ENCODE data around the gene MINK1.
"Not testable (repeated sequence)": the region's sequence is repeated elsewhere in the genome, so short reads cannot be mapped to it uniquely, and the experiment has no call there.

The MINK1 gene

DNA sequence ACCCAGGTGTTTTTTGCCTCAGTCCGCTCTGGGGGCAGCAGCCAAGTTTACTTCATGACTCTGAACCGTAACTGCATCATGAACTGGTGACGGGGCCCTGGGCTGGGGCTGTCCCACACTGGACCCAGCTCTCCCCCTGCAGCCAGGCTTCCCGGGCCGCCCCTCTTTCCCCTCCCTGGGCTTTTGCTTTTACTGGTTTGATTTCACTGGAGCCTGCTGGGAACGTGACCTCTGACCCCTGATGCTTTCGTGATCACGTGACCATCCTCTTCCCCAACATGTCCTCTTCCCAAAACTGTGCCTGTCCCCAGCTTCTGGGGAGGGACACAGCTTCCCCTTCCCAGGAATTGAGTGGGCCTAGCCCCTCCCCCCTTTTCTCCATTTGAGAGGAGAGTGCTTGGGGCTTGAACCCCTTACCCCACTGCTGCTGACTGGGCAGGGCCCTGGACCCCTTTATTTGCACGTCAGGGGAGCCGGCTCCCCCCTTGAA is 64.1 kb downstream of the MINK1 start:
- DNase-seq (ENCODE audit: insufficient read length, low spot score) (no peak), FAIRE-seq (no peak)

DNA sequence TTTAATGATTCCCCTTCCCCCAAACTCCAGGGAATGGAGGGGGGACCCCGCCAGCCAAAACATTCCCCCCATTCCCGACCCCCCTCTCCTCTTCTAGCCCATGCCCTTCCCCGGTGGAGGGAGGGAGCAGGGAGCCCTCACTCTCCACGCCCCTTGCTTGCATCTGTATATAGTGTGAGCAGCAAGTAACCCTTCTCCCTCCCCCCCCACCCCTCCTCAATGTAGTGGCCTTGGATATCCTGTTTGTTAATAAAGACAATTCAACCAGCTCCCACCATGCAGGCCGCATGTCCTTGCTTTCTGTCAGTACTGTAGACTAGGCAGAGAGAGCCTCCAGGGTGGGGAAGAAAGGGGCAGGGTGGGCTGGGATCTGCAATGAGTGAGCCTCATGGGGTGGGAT is 64.6 kb downstream of the MINK1 start:
- FAIRE-seq = no peak
- no peak for DNase-seq (ENCODE audit: insufficient read length, low spot score)

DNA sequence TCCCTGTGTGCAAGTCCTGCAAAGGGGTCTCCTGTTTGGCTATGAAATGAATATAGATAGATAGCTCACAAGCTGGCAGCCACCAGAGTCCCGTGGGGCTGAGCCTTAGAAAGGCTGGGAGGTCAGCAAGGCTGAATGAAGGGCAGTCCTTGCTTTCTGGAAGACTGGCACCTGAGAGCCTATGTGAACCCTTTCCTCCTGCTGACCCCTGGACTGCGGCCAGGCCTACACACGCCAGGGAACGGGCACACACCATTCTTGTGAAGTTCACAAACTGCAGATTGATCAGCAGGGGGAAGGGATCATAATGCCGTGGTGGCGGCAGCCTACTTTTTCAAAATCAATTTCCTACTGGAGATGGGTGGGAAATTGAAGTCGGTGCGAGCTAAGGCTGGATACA is 65.2 kb downstream of the MINK1 start:
- DNase-seq (ENCODE audit: insufficient read length, low spot score) = no peak
- FAIRE-seq = no peak

DNA sequence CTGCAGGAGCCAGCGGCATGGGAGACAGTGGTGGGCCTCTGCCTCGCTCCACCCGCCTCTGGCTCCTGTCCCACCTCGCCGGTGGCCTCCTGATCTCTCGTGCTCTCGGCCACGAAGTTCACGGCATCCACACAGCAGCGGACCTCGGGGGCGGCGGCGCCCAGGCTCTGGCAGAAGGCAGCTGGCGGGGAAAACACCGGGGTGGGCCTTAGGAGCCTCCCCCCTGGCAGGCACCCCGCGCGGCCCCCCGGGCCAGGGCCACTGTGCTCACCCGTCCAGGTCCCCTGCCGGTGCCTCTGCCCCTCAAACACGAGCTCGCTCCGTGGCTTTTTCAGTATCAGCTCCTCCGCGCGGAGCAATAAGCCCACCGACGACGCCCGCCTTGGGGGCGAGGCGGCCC is 65.8 kb downstream of the MINK1 start:
- FAIRE-seq (no peak), DNase-seq (ENCODE audit: insufficient read length, low spot score) (no peak)

DNA sequence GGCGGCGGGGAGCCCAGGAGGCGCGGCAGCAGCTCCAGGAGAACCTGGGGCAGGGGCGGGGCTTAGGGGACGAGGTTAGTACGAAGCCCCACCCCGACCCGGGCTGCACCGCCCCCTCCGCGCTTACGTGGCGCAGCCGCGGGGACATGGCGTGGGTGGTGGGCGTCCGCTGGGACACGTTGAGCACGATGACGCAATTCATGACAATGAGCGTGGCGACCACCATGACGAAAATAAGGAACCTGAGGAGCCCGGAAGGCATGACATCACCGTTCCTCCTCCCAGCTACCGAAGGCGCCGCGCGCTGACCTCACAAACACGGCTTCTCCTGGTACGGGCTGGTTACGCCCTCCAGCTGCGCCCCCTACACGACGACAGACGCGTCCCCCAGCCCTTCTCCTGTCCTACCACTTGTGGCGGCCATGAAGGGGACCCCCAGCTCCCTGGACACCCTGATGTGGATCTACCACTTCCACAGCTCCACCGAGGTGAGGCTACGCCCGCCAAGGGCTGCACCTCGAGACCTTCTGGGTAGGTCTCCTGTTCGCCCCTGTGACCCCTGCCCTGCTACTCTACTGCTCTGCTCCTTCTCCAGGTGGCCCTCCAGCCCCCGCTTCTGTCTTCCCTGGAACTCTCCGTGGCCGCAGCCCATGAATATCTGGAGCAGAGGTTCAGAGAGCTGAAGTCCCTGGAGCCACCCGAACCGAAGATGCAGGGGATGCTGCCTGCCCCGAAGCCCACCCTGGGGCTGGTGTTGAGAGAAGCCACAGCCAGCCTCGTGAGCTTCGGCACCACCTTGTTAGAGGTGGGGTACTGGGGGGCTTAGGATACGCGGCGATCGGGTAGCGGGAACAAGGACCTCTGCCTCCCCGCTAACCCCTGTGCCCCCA is 66.4 kb downstream of the MINK1 start, which contains the start of gene C17orf107:
Gene C17orf107 (plus strand): TSS at position 196 of the 890 bp plus-strand sequence. CDS start 227 bp downstream, at position 423.
- peak; percentile 28 for FAIRE-seq

DNA sequence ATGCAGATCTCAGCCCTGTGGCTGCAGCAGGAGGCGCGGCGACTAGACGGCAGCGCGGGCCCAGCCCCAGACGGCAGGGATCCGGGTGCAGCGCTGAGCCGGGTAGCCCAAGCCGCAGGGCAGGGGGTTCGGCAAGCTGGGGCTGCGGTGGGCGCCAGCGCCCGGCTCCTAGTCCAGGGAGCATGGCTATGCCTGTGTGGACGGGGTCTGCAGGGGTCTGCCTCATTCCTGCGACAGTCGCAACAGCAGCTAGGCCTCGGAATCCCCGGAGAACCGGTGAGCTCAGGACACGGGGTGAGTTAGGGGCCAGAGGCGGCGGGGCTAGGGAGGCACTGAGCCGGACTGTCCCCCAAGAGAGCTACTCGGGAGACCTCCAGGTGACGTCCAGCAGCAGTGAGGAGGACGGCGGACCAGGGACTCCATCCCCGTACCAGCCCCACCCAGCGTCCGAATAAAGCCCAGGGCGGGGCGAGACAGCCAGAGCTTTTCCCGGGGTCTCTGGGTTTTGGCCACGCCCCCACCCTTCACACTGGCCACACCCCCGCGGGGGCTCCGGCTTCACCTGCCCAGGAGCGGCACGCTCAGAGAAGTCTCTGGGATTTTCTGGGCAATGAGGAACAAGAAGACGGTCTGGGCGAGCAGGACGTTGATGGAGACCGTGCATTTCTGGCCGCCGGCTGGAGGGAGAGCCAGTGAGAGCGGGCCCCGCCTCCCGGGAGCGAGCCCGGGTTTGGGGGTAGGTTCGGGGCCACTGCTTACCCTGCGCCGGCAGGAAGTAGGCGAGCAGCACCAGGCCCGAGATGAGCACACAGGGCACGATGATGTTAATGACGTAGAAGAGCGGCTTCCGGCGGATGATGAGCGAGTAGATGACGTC is 67.3 kb downstream of the MINK1 start:
- FAIRE-seq (no peak), DNase-seq (ENCODE audit: insufficient read length, low spot score) (no peak)

More for the DNA sequence above, 66.4 kb downstream of the MINK1 start, which contains the start of gene C17orf107:
- DNase-seq (ENCODE audit: insufficient read length, low spot score) = peak; percentile 70

DNA sequence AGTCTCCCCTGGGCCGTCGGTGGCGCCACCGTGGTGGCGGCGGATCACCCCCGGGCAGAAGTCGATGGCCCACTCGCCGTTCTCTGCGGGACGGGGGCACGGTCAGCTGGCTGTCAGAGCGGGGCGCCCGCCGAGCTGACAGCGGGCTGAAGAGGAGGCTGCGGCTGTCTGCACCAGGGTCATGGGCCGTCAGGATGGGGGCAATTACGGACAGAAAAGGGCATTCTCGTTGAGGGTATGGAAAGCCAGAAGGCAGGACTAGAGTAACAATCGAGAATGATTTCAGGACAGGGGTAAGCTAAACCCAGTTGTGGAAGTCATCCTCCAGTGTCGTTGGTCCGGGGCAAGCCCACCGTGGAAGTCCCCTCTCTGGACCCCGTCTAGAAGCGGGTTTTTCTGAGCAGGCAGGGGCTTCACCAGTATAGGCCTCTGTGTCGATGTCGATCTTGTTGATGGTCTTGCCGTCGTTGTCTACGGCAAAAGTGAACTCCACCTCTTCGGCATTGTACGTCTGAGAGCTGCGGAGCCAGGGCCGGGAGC is 68.0 kb downstream of the MINK1 start:
- FAIRE-seq = no peak
- no peak for DNase-seq (ENCODE audit: insufficient read length, low spot score)

DNA sequence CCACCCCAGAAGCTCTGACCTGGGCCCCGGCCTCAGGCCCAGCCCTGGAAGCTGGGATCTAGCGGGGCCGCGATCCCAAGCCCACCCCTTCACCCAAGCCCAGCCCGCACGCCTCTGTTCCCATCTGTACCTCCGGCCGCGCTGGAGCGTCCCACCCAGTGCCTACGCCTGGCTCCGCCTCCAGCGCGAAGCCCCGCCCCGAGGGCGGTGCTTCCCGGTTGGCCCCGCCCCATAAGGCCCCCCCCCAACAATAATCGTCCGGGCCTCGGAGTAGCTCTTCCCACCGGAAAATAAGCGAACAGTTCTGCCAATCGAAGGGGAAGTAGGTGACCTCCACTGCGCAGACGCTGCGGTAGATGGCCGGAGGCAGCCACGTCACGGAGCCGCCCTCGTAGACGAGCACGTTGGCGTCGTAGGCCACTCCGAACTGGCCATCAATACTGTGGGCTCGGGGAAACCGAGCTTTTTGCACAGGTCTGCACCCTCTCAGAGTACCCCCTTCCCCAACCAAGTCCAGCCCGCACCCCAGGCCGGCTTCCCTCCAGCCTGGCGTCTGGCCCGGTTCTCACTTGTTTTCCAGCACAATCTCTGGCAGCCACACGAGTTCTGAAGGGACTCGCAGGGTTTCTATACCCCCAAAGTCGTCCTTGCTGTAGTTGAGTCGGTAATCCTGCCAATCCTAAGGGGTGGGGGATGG is 68.7 kb downstream of the MINK1 start:
- FAIRE-seq (no peak), DNase-seq (ENCODE audit: insufficient read length, low spot score) (no peak)

DNA sequence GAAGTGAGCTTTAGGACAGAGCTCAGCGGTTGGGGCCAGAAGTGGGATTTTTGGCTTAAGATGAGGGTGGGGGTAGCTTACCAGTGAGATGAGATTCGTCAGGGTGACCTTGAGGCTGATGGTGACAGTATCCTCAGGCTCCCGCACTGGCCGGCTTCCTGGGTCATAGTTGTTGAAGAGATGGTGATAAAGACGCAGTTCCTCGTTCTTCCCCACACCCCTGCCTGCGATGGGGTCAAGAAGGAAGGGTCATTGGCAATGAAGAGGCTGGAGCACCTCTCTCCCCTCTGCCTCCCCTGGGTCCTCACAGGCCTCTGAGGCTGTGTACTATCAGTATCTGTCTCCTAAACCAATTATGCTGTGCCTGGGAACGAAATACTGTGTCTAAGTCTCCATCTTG is 69.4 kb downstream of the MINK1 start:
- DNase-seq (ENCODE audit: insufficient read length, low spot score) (no peak), FAIRE-seq (no peak)

DNA sequence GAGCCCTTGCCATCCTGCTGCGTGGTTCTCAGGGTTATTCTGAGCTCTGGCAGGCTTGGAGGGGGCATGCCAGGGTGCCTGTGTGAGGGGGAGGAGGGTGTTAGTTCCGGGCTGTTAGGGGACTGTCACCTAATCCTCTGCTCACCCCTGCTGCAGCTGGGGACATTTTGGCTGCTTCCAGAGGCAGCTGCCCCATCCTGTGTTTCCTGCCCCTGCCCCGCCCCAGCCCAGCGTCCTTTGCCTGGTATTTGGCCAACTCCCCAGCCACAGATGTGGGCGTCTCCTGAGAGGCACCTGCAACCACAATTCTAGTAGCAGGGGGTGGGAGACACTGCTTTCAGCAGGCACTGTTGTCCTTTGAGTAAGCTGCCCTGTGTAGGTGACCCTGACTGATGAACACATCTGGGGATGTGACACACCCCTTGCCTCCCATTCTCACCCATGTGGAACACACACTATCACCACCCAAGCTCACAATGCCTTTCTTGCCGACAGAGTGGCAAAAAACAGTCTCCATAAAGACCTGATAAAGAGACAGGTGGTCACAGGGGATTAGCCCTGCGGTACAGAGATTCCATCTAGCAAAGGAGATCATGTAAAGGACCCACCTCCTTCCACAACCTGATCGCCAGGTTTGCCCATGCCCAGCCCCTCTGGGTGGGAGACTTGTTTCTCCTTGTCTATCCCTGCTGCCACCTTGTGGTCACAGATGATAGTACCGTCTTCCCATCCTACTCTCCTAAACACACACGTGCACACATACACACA is 70.1 kb downstream of the MINK1 start, which contains the start of gene CHRNE:
Gene CHRNE (minus strand): TSS at position 48 of the 768 bp plus-strand sequence. CDS start 35 bp downstream, at position 13.
- FAIRE-seq (peak; percentile 95), DNase-seq (ENCODE audit: insufficient read length, low spot score) (no peak)

DNA sequence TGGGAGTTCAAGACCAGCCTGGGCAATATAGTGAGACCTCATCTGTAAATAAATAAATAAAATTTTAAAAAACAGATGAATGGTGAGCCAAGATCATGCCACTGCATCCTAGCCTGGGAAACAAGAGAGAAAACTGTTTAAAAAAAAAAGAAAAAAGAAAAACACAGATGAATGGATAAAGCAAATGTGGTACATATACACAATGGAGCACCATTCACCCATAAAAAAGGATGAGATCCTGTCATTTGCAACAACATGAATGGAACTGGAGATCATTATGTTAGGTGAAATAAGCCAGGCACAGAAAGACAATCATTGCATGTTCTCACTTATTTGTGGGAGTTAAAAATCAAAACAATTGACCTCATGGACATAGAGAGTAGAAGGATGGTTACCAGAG is 73.5 kb downstream of the MINK1 start:
- not testable (repeated sequence) for DNase-seq (ENCODE audit: insufficient read length, low spot score); FAIRE-seq

DNA sequence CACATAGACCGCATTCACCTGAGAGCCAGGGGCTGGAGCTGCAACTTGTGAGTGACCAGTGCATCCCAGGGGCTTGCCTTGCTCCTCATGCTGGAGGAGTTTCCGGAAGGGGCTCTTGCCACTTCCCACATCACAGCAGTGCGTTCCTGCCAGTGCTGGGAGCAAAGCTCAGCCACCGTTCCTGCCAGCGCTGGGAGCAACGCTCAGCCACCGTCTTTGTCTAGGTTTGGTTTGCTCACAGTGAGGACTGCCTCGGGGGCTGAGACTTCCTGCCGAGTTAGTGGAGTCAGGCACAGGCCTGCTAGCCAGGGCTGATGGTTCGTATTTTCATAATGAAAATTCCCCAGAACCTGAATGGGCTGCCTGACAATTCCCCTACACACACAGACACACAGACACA is 75.2 kb downstream of the MINK1 start:
- FAIRE-seq = no peak
- DNase-seq (ENCODE audit: insufficient read length, low spot score) = no peak

DNA sequence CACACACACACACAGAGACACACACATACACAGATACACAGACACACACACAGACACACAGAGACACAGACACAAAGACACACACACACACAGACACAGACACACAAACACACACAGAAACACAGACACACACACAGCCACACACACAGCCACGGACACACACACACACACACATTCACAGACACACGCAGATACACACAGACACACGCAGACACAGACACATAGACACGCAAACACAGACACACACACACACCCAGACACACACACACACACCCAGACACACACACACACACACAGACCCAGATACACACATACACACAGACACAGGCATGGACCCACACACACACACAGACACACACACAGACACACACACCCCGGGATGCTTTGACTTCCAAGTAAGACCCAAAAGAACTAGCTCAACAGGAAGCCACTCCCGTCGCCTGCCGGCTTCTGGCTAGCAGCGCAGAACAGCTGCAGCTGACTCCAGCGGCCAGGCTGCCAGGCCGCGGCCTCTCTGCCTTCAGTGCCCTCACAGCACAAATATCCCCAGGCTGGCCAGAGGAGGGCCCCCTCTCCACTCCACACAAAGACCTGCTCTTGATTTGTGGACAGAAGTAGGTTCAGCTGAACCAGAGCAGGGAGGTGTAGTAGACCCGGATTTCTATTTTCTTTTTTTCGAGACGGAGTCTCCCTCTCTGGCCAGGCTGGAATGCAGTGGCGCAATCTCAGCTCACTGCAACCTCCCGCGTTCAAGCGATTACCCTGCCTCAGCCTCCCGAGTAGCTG is 75.8 kb downstream of the MINK1 start:
- DNase-seq (ENCODE audit: insufficient read length, low spot score) = peak; percentile 75

DNA sequence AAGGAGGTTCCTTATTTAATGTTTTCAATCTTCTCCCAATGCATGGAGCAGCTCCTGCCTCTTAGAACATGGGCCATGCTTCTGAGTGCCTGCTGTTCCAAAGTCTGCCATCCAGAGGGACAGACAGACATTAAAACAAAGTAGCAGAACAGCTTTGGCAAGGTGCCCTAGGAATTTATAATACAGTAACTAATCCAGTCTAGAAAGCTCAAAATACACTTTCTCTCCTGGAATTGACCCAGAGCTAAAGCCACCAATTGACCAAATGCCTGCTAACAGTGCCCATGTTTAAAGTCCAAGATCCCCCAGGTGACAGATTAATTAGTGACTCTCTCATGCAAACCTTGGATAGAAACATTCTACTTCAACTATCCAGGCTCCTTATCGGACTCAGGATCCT is 80.9 kb downstream of the MINK1 start:
- DNase-seq (ENCODE audit: insufficient read length, low spot score) = no peak
- no peak for FAIRE-seq

More for the DNA sequence above, 75.8 kb downstream of the MINK1 start:
- FAIRE-seq = peak; percentile 83

DNA sequence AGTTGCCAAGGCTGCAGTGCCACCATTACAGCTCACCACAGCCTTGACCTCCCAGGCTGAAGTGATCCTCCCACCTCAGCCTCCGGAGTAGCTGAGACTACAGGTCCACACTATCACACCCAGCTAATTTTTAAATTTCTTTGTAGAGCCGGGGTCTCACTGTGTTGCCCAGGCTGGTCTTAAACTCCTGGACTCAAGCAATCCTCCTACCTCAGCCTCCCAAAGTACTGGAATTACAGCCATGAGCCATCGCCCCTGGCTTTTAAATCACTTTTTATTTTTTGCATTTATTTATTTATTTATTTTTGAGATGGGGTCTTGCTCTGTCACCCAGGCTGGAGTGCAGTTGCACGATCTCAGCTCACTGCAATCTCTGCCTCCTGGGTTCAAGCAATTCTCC is 81.4 kb downstream of the MINK1 start:
- FAIRE-seq; DNase-seq (ENCODE audit: insufficient read length, low spot score): not testable (repeated sequence)

DNA sequence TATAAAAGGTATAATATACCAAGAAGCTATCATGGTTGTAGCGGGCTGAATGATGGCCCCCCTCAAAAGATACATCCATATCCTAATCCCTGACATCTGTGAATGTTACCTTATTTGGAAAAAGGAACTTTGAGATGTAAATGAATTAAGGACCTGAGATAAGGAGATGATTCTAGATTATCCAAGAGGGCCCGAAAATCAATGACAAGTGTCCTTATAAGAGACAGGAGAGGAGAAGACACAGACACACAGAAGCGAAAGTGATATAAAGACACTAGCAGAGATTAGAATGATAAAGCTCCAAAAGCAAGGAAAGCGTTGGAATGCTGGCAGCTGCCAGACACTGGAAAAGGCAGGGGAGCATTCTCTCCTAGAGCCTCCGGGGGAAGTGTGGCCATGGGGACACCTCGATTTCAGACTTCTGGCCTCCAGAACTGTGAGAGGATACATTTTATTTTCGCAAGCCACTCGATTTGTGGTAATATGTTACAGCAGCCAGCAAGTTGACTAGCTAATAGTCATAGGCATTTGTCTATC is 86.4 kb downstream of the MINK1 start:
- DNase-seq (ENCODE audit: insufficient read length, low spot score) (no peak), FAIRE-seq (no peak)

DNA sequence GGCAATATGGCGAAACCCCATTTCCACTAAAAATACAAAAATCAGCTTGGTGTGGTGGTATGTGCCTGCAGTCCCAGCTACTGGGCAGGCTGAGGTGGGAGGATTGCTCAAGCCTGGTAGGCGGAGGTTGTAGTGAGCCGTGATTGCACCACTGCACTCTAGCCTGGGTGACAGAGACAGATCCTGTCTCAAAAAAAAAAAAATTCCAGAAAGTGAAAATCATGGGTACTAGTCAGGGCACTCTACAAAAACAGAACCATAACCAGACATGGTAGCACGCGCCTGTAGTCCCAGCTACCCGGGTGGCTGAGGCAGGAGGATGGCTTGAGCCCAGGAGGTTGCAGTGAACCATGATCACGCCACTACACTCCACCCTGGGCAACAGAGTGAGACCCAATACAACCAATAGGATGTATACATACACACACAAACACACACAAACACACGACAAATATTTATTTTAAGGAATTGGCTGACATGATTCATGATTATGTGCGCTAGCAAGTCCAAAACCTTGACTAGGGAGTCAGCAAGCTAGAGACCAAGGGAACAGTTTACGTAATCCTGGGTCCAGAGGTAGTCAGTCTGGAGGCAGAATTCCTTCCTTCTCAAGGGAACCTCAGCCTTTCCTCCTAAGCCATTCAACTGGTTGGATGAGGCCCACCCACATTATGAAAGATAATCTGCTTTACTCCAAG is 87.4 kb downstream of the MINK1 start:
- FAIRE-seq (no peak), DNase-seq (ENCODE audit: insufficient read length, low spot score) (no peak)

DNA sequence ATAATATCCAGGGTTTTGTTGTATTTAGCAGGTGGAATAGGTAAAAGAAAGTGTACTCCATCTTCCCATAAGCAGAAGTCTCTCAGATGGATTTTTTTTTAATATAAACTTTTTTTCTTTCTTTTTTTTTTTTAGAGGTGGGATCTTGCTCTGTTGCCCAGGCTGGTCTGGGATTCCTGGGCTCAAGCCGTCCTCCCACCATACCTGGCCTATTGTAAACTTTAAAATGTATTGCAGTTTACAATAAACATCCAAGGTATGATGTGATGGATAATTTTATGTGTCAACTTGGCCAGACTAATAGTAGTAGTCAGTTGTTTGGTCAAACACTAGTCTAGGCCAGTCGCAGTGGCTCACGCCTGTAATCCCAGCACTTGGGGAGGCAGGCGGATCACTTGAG is 88.2 kb downstream of the MINK1 start:
- FAIRE-seq = no peak
- no peak for DNase-seq (ENCODE audit: insufficient read length, low spot score)
